K562 (cell line): ENCODE measurements around the gene EGR4. TPM values are rescaled to one million over a fixed set of nuclear protein-coding genes. Genes with fewer than 3 reads are reported as not detected.

Experiments used
- FOXJ3 ChIP-seq: sonication (generic); formaldehyde crosslinking; IDR thresholded peaks from 2 replicates; pipeline ENCODE4 v1.4.0; 2020; ENCODE audit warnings: mild to moderate bottlenecking, missing genetic modification reagents
- HDAC2 ChIP-seq: fragments of 450-650 bp; IDR thresholded peaks from 2 replicates; pipeline ENCODE4 v1.6.1; 2016; ENCODE audit warnings: mild to moderate bottlenecking
- MAZ ChIP-seq, 2 experiments: fragments of 450-650 bp in 1 of 2; sonication (generic) in 1 of 2; formaldehyde crosslinking; IDR thresholded peaks in 1 of 2; conservative IDR thresholded peaks in 1 of 2; 2 replicates each; pipeline versions ENCODE4 v1.4.0 to v1.5.0; 2020; ENCODE audit warnings: mild to moderate bottlenecking in 1 of 2, missing genetic modification reagents in 1 of 2
- NFXL1 ChIP-seq: fragments of 450-650 bp; formaldehyde crosslinking; IDR thresholded peaks from 2 replicates; pipeline ENCODE4 v1.4.0; 2021; ENCODE audit warnings: mild to moderate bottlenecking
- NR2C2 ChIP-seq, 2 experiments: fragments of 200-800 bp in 1 of 2; sonication (Bioruptor generic) in 1 of 2; sonication (generic) in 1 of 2; formaldehyde crosslinking in 1 of 2; IDR thresholded peaks; 2 replicates each; pipeline versions ENCODE4 v1.6.1 to v1.8.0; 2016 to 2022; ENCODE audit warnings: mild to moderate bottlenecking in 1 of 2, missing compliant biosample characterization in 1 of 2, missing genetic modification characterization in 1 of 2, missing genetic modification reagents in 1 of 2
- SIX5 ChIP-seq, 2 experiments: IDR thresholded peaks; 2 replicates each; pipeline ENCODE4 v1.6.1; 2011; ENCODE audit warnings: low read length in 2 of 2, borderline replicate concordance in 1 of 2, low read depth in 1 of 2, mild to moderate bottlenecking in 1 of 2, moderate library complexity in 1 of 2; ENCODE audit not compliant: insufficient read depth in 1 of 2
- SMAD2 ChIP-seq: fragments of 150-350 bp; IDR thresholded peaks from 2 replicates; pipeline ENCODE4 v1.6.1; 2014; ENCODE audit warnings: low read depth, mild to moderate bottlenecking, low read length
- SRF ChIP-seq, 2 experiments: fragments of 250-450, 450-650 bp in 1 of 2; sonication (Bioruptor Pico) in 1 of 2; sonication (generic) in 1 of 2; formaldehyde crosslinking; IDR thresholded peaks; 2 replicates each; pipeline versions ENCODE4 v1.5.0 to v1.5.1; 2020 to 2022; ENCODE audit warnings: mild to moderate bottlenecking in 1 of 2, missing genetic modification reagents in 1 of 2
- ZNF121 ChIP-seq: sonication (generic); formaldehyde crosslinking; conservative IDR thresholded peaks from 2 replicates; pipeline ENCODE4 v1.8.0; 2022; ENCODE audit warnings: missing genetic modification reagents
- polyA plus RNA-seq, 8 experiments: library from polyadenylated mRNA; depleted of rRNA in 4 of 8; stranded (reverse) in 5 of 8; unstranded in 3 of 8; fragments of >200 nt; fragmentation: Nextera tagmentation in 2 of 8; fragmentation: Illumina TruSeq in 1 of 8; extraction: Ambion mirVana in 2 of 8; extraction: Trizol in 1 of 8; gene quantifications; 2 replicates each; pipeline versions ENCODE4 v1.2.1 to v1.2.3, GENCODE V29; 2011 to 2014; ENCODE audit warnings: inconsistent platforms in 1 of 8, missing spikeins in 1 of 8
- total RNA-seq, 7 experiments: library from RNA; depleted of rRNA in 6 of 7; stranded (reverse); fragments of >200 nt in 6 of 7; fragmentation: Illumina TruSeq in 2 of 7; extraction: Trizol in 2 of 7; gene quantifications; 2 replicates each; pipeline versions ENCODE4 v1.2.1 to v1.2.3, GENCODE V29; 2011 to 2021; ENCODE audit warnings: low replicate concordance in 1 of 7
- TF ChIP-seq, protein P1 (sequence below): sonication (generic); formaldehyde crosslinking; IDR thresholded peaks from 2 replicates; pipeline ENCODE4 v1.8.0; 2022; ENCODE audit warnings: mild to moderate bottlenecking, missing genetic modification reagents
- TF ChIP-seq, protein P2 (sequence below): fragments of 450-650 bp; IDR thresholded peaks from 2 replicates; pipeline ENCODE4 v1.6.1; 2016; ENCODE audit warnings: mild to moderate bottlenecking
- TF ChIP-seq, protein P3 (sequence below), 2 experiments: IDR thresholded peaks; 2 replicates each; pipeline ENCODE4 v1.6.1; 2012; ENCODE audit warnings: improper control_type of control experiment in 2 of 2, low read depth in 2 of 2, low read length in 2 of 2, borderline replicate concordance in 1 of 2
- TF ChIP-seq, protein P4 (sequence below): sonication (generic); formaldehyde crosslinking; IDR thresholded peaks from 2 replicates; pipeline ENCODE4 v1.8.0; 2022; ENCODE audit warnings: missing genetic modification reagents, mild to moderate bottlenecking, moderate library complexity, borderline replicate concordance
- TF ChIP-seq, protein P5 (sequence below): fragments of 250-450 bp; sonication (Bioruptor Pico); IDR thresholded peaks from 2 replicates; pipeline ENCODE4 v1.8.0; 2022; ENCODE audit warnings: inconsistent platforms, mild to moderate bottlenecking, moderate library complexity, borderline replicate concordance

EGR4 gene
- total and polyA plus RNA-seq, 9 of the 15 experiments (the other 6 are each of a cell fraction or from before 2014, with no cell fraction given): not detected

DNA sequence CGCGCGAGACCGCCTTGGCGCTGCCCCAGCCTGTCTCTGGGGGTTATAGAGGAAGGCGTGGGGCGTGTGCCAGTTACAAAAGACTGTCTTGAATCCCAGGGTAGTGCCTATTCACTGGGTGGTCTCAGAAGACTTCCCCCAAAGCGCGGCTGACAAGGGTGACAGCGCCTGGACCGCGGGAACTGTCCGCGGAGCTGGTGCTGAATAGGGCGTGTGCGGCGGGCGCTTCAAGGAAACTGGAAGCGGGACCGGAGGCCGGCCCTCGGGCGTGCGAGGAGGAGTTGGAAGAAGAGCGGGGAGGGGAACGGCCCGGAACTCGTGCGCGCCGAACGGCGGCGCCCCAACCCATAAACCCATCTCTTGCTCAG lies 2.3 kb downstream of the EGR4 start (continued):
- TF ChIP-seq MAZ (CRISPR knock-in tag; conservative IDR thresholded peaks at IDR 0.05 in 1 of 2, IDR thresholded peaks at IDR 0.05 in 1 of 2) (peak in 1 of 2 experiments; percentile 42; a peak in 1 of 4 replicates), HDAC2 (peak; percentile 45; the same call in 1 of the 2 replicates), NR2C2 (CRISPR knock-in tag; IDR thresholded peaks at IDR 0.05) (no peak), NR2C2 (tag; IDR thresholded peaks at IDR 0.05) (no peak), SRF (CRISPR knock-in tag; IDR thresholded peaks at IDR 0.05) (peak in 1 of 2 experiments; percentile 27; a peak in 1 of 4 replicates), SMAD2 (no peak), NFXL1 (CRISPR knock-in tag) (no peak), SIX5 (IDR thresholded peaks at IDR 0.05; ENCODE audit: borderline replicate concordance in 1 of 2, insufficient read depth in 1 of 2, low read depth in 1 of 2, low read length in 2 of 2) (no peak), ZNF121 (CRISPR knock-in tag) (no peak), FOXJ3 (CRISPR knock-in tag) (no peak)
- TF ChIP-seq, protein P1, sequence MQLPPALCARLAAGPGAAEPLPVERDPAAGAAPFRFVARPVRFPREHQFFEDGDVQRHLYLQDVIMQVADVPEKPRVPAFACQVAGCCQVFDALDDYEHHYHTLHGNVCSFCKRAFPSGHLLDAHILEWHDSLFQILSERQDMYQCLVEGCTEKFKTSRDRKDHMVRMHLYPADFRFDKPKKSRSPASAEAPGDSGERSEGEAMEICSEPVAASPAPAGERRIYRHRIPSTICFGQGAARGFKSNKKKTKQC (CRISPR knock-in tag): peak; percentile 81; the same call in 1 of the 2 replicates
- TF ChIP-seq, protein P2, sequence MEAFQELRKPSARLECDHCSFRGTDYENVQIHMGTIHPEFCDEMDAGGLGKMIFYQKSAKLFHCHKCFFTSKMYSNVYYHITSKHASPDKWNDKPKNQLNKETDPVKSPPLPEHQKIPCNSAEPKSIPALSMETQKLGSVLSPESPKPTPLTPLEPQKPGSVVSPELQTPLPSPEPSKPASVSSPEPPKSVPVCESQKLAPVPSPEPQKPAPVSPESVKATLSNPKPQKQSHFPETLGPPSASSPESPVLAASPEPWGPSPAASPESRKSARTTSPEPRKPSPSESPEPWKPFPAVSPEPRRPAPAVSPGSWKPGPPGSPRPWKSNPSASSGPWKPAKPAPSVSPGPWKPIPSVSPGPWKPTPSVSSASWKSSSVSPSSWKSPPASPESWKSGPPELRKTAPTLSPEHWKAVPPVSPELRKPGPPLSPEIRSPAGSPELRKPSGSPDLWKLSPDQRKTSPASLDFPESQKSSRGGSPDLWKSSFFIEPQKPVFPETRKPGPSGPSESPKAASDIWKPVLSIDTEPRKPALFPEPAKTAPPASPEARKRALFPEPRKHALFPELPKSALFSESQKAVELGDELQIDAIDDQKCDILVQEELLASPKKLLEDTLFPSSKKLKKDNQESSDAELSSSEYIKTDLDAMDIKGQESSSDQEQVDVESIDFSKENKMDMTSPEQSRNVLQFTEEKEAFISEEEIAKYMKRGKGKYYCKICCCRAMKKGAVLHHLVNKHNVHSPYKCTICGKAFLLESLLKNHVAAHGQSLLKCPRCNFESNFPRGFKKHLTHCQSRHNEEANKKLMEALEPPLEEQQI: peak; percentile 44; the same call in 1 of the 2 replicates
- TF ChIP-seq, protein P3, sequence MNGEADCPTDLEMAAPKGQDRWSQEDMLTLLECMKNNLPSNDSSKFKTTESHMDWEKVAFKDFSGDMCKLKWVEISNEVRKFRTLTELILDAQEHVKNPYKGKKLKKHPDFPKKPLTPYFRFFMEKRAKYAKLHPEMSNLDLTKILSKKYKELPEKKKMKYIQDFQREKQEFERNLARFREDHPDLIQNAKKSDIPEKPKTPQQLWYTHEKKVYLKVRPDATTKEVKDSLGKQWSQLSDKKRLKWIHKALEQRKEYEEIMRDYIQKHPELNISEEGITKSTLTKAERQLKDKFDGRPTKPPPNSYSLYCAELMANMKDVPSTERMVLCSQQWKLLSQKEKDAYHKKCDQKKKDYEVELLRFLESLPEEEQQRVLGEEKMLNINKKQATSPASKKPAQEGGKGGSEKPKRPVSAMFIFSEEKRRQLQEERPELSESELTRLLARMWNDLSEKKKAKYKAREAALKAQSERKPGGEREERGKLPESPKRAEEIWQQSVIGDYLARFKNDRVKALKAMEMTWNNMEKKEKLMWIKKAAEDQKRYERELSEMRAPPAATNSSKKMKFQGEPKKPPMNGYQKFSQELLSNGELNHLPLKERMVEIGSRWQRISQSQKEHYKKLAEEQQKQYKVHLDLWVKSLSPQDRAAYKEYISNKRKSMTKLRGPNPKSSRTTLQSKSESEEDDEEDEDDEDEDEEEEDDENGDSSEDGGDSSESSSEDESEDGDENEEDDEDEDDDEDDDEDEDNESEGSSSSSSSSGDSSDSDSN (IDR thresholded peaks at IDR 0.05; ENCODE audit: borderline replicate concordance in 1 of 2, low read depth in 2 of 2, low read length in 2 of 2): peak in 1 of 2 experiments; percentile 69; a peak in 1 of 4 replicates
- TF ChIP-seq, protein P4, sequence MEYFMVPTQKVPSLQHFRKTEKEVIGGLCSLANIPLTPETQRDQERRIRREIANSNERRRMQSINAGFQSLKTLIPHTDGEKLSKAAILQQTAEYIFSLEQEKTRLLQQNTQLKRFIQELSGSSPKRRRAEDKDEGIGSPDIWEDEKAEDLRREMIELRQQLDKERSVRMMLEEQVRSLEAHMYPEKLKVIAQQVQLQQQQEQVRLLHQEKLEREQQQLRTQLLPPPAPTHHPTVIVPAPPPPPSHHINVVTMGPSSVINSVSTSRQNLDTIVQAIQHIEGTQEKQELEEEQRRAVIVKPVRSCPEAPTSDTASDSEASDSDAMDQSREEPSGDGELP (CRISPR knock-in tag): peak; percentile 61; the same call in 1 of the 2 replicates
- TF ChIP-seq, protein P5, sequence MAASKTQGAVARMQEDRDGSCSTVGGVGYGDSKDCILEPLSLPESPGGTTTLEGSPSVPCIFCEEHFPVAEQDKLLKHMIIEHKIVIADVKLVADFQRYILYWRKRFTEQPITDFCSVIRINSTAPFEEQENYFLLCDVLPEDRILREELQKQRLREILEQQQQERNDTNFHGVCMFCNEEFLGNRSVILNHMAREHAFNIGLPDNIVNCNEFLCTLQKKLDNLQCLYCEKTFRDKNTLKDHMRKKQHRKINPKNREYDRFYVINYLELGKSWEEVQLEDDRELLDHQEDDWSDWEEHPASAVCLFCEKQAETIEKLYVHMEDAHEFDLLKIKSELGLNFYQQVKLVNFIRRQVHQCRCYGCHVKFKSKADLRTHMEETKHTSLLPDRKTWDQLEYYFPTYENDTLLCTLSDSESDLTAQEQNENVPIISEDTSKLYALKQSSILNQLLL: no peak
